GM23248 (cell line): ENCODE measurements around the gene DEPP1. TPM values are rescaled to one million over a fixed set of nuclear protein-coding genes. Genes with fewer than 3 reads are reported as not detected.

Experiments used
- DNase-seq: peaks from one replicate; pipeline ENCODE4 v3.0.0-alpha.2; 2015
- H2AFZ ChIP-seq: fragments of 200-600 bp; sonication (generic); 2 replicates; pipeline ENCODE4 v1.6.1; 2016; ENCODE audit warnings: antibody characterized with exemption
- H3F3A ChIP-seq: fragments of 200-600 bp; sonication (generic); 2 replicates; pipeline ENCODE4 v1.6.1; 2016; ENCODE audit warnings: mild to moderate bottlenecking, antibody characterized with exemption, mixed run types; ENCODE audit not compliant: insufficient read depth
- H3K27ac ChIP-seq: fragments of 200-600 bp; sonication (generic); 2 replicates; pipeline ENCODE4 v1.5.1; 2016; ENCODE audit warnings: mild to moderate bottlenecking
- H3K27me3 ChIP-seq: fragments of 200-600 bp; sonication (generic); replicated peaks from 2 replicates; pipeline ENCODE4 v1.6.1; 2016; ENCODE audit warnings: mild to moderate bottlenecking; ENCODE audit not compliant: insufficient read depth
- H3K36me3 ChIP-seq: fragments of 200-600 bp; sonication (generic); 2 replicates; pipeline ENCODE4 v1.6.1; 2016; ENCODE audit warnings: low read depth, mild to moderate bottlenecking
- H3K4me1 ChIP-seq: fragments of 200-600 bp; sonication (generic); 2 replicates; pipeline ENCODE4 v1.6.1; 2016; ENCODE audit warnings: mild to moderate bottlenecking; ENCODE audit not compliant: insufficient read depth
- H3K4me2 ChIP-seq: fragments of 200-600 bp; sonication (generic); one replicate; pipeline ENCODE4 v1.6.1; 2016; ENCODE audit warnings: mild to moderate bottlenecking; ENCODE audit not compliant: unreplicated experiment
- H3K4me3 ChIP-seq: fragments of 200-600 bp; sonication (generic); 2 replicates; pipeline ENCODE4 v1.5.1; 2016; ENCODE audit warnings: mild to moderate bottlenecking
- H3K79me2 ChIP-seq: fragments of 200-600 bp; sonication (generic); 2 replicates; pipeline ENCODE4 v1.6.1; 2016; ENCODE audit warnings: mild to moderate bottlenecking; ENCODE audit not compliant: insufficient read depth
- H3K9ac ChIP-seq: fragments of 200-600 bp; sonication (generic); 2 replicates; pipeline ENCODE4 v1.6.1; 2016; ENCODE audit warnings: mild to moderate bottlenecking
- H3K9me2 ChIP-seq: fragments of 200-600 bp; sonication (generic); 2 replicates; pipeline ENCODE4 v1.6.1; 2016; ENCODE audit warnings: mixed run types, mild to moderate bottlenecking, moderate library complexity; ENCODE audit not compliant: insufficient read depth
- H3K9me3 ChIP-seq: fragments of 200-600 bp; sonication (generic); one replicate; pipeline ENCODE4 v1.6.1; 2017; ENCODE audit warnings: low read depth
- H4K20me1 ChIP-seq: fragments of 200-600 bp; sonication (generic); 2 replicates; pipeline ENCODE4 v1.6.0; 2016; ENCODE audit not compliant: insufficient read depth
- EZH2 ChIP-seq: fragments of 200-600 bp; sonication (generic); IDR thresholded peaks from 2 replicates; pipeline ENCODE4 v1.6.1; 2018; ENCODE audit warnings: antibody characterized with exemption, mild to moderate bottlenecking; ENCODE audit not compliant: insufficient read depth, poor library complexity, severe bottlenecking
- EZH2phosphoT487 ChIP-seq: fragments of 200-600 bp; sonication (generic); IDR thresholded peaks from 2 replicates; pipeline ENCODE4 v1.6.1; 2018; ENCODE audit warnings: antibody characterized with exemption, moderate library complexity, mild to moderate bottlenecking, low read depth; ENCODE audit not compliant: insufficient read depth
- WGBS, 2 experiments: methylation state at CpG; one replicate each; pipeline ENCODE4 v1.1.6; 2015 to 2017; ENCODE audit warnings: low lambda C conversion rate in 2 of 2, low coverage in 1 of 2; ENCODE audit errors: missing lambda C conversion rate in 2 of 2; 5-methylcytosine and 5-hydroxymethylcytosine counted together
- in situ Hi-C: fragments of 300-500 bp; cut with MboI; formaldehyde crosslinking; loops from 2 replicates; pipeline ENCODE4 v1.15.0; 2020
- polyA plus RNA-seq: library from polyadenylated mRNA; unstranded; fragments of >200 nt; fragmentation: Nextera tagmentation; extraction: Ambion mirVana; gene quantifications from 2 replicates; pipeline ENCODE4 v1.2.1, GENCODE V29; 2016
- total RNA-seq: library from RNA; depleted of rRNA; stranded (reverse); fragments of >200 nt; shearing (Covaris generic); gene quantifications from 2 replicates; pipeline ENCODE4 v1.2.3, GENCODE V29; 2014

Gene DEPP1
- total and polyA plus RNA-seq, 2 experiments from 2014 or later, result 10.1 to 10.2 TPM

- no peak overlapping the region for H3K4me2 ChIP-seq
- no peaks in the 10 kb centered on the region for H4K20me1 ChIP-seq
- in situ Hi-C loops, result no loop called here
- H3K27me3 ChIP-seq, result no peaks in the 10 kb centered on the region
- no peak for DNase-seq
- TF ChIP-seq EZH2 (no peak), EZH2phosphoT487 (no peak)
- no peaks in the 10 kb centered on the region for H3K9me2 ChIP-seq
- H3F3A ChIP-seq, result peaks cover 10% of the 10 kb centered on the region; the same call in 1 of the 2 replicates
- no peak overlapping the region for H2AFZ ChIP-seq
- H3K4me3 ChIP-seq, result no peak overlapping the region
- peaks cover 12% of the 10 kb centered on the region for H3K4me1 ChIP-seq
- H3K9me3 ChIP-seq, result no peaks in the 10 kb centered on the region
- H3K27ac ChIP-seq, result no peak overlapping the region
- H3K36me3 ChIP-seq, result no peaks in the 10 kb centered on the region
- H3K79me2 ChIP-seq, result no peaks in the 10 kb centered on the region; the same call in 1 of the 2 replicates
- H3K9ac ChIP-seq, result no peak overlapping the region
These were observed 23.6 kb downstream of the DEPP1 start for GRCh38 chr10:44954962-44955361.

GRCh38 chr10:44954042-44954441 lies 24.6 kb downstream of the DEPP1 start:
- Histone ChIP-seq H3K9me2 (no peaks in the 10 kb centered on the region), H3K27ac (no peak overlapping the region), H2AFZ (no peak overlapping the region), H3K9me3 (no peaks in the 10 kb centered on the region), H4K20me1 (no peaks in the 10 kb centered on the region), H3K79me2 (no peaks in the 10 kb centered on the region; the same call in 1 of the 2 replicates), H3K9ac (no peak overlapping the region), H3K36me3 (no peaks in the 10 kb centered on the region), H3K4me1 (peaks cover 12% of the 10 kb centered on the region), H3K4me2 (no peak overlapping the region), H3K4me3 (no peak overlapping the region), H3F3A (peaks cover 9% of the 10 kb centered on the region; the same call in 1 of the 2 replicates), H3K27me3 (no peaks in the 10 kb centered on the region)
- no peak for TF ChIP-seq EZH2
- no peak for TF ChIP-seq EZH2phosphoT487
- no peak for DNase-seq
- in situ Hi-C loops, result no loop called here

- H3K9me3 ChIP-seq, result no peaks in the 10 kb centered on the region
- H2AFZ ChIP-seq, result no peak overlapping the region
- H3K27ac ChIP-seq, result no peak overlapping the region
- TF ChIP-seq EZH2 (no peak), EZH2phosphoT487 (no peak)
- no peaks in the 10 kb centered on the region for H4K20me1 ChIP-seq
- no peak overlapping the region for H3K4me3 ChIP-seq
- no peak overlapping the region for H3K9ac ChIP-seq
- no peak overlapping the region for H3K4me2 ChIP-seq
- no peaks in the 10 kb centered on the region for H3K27me3 ChIP-seq
- H3K4me1 ChIP-seq, result peaks cover 6% of the 10 kb centered on the region; the same call in 1 of the 2 replicates
- 68 to 73% methylated on average over 2 of the region's 2 CpGs for WGBS, 2 experiments
- H3F3A ChIP-seq, result no peaks in the 10 kb centered on the region
- H3K9me2 ChIP-seq, result no peaks in the 10 kb centered on the region
- H3K79me2 ChIP-seq, result no peaks in the 10 kb centered on the region; the same call in 1 of the 2 replicates
- in situ Hi-C loops, result no loop called here
- no peaks in the 10 kb centered on the region for H3K36me3 ChIP-seq
- no peak for DNase-seq
These were observed 25.8 kb downstream of the DEPP1 start for GRCh38 chr10:44952779-44953231.

GRCh38 chr10:44951576-44952226 lies 26.9 kb downstream of the DEPP1 start:
- Histone ChIP-seq H3K27me3 (no peaks in the 10 kb centered on the region), H2AFZ (no peak overlapping the region), H3K9me3 (no peaks in the 10 kb centered on the region), H3K4me2 (no peak overlapping the region), H3K36me3 (no peaks in the 10 kb centered on the region), H3F3A (no peaks in the 10 kb centered on the region), H3K9me2 (no peaks in the 10 kb centered on the region), H3K79me2 (no peaks in the 10 kb centered on the region), H3K9ac (no peak overlapping the region), H4K20me1 (no peaks in the 10 kb centered on the region), H3K27ac (no peak overlapping the region), H3K4me1 (peaks cover 6% of the 10 kb centered on the region; the same call in 1 of the 2 replicates), H3K4me3 (no peak overlapping the region)
- DNase-seq, result no peak
- no peak for TF ChIP-seq EZH2phosphoT487
- no peak for TF ChIP-seq EZH2
- in situ Hi-C loops, result no loop called here
- WGBS, 2 experiments, result 85 to 86% methylated on average over 7 of the region's 7 CpGs
